Right renal pelvis (tissue), 4 donors: Measurements from ENCODE around the gene FANCI. TPM values are rescaled to one million over a fixed set of nuclear protein-coding genes. Genes with fewer than 3 reads are reported as not detected.

ENCODE experiments used
- DNase-seq, 4 donors: peaks; one replicate each; pipeline ENCODE4 v3.0.0-alpha.2; 2013; ENCODE audit warnings: low read depth in 4 of 4, low spot score in 3 of 4, missing footprints in 1 of 4
- polyA plus RNA-seq, 4 donors: library from polyadenylated mRNA; unstranded; fragments of 120-200 nt; gene quantifications; one replicate each; pipeline ENCODE4 v1.2.1, GENCODE V29; 2013; ENCODE audit not compliant: insufficient read length in 4 of 4

Gene FANCI
- polyA plus RNA-seq, 4 donors, result 32.0 to 38.5 (median 35.1) TPM

- DNase-seq, result no peak
These were observed 115.9 kb downstream of the FANCI start for GRCh38 chr15:89359471-89360293.

DNA sequence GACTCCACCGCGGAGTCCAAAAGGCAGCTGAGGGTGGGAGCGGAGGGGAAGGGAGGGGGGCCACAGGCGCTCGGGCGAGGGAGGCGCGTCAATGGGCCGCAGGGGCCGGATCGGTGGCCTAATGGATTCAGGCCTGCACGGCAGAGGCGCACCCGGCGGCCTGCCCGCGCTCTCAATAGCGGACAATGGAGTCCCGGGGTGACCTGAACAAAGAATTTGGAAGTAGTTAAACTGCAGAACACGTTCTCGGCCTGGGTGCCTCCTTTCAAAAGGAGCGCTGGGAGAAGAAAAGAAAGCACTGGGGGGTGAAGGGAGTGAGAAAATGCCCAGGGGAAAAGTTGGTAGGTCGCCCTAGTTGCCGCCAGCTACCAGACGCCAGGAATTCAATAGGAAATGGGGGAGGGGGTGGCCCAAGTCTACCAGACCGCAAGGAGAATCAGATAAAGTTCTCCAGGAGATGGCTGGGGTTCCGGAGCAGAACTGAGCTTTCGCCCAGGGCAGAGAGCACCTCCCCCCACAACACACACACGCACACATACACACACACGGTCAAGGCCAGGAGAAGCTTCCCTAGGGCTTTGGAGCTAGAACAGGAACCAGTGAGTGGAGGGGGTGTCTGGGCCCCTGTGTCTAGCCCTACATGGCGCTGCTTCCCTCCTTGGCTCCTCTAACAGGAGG lies 116.7 kb downstream of the FANCI start:
- DNase-seq, result no peak

DNA sequence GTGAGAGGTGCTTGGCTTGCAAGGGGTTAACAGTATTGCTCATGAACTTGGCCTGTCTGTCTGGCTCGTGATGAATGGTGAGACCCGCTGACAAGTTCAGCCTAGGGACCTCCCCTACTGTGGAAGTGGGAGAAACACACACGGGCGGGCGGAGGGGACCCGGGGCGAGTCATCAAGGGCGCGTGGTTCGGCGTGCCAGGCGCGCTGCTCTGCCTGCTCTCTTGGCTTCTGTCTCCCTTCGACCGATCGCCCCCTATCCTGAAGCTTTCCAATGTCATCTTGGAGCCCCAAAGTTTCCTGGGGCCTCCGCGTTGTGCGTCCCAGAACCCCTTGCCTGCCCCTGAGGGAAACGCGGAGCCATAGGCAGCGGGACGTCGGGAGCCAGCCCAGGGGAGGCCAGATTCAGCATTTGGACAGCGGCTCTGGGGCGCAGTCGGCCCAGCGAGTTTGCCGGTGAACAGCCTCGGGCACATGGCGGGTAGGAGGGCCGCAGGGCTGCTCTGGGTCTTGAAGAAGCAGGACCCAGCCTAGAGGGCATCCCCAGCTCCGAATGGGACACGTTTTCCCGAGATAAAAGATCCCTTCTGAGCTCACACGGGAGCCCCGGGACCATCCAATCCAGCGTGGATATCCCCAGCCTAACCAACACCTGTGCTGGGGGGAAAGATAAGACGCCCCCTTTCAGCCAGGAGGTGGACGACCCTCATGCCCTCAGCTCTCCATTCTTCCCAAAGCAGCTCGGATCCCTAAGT lies 117.8 kb downstream of the FANCI start:
- DNase-seq, result peak in 3 of 4 donors; percentile 56 to 75 (median 62)

GRCh38 chr15:89362203-89363101 lies 118.7 kb downstream of the FANCI start:
- no peak for DNase-seq

- DNase-seq, result no peak
These were observed 119.4 kb downstream of the FANCI start for GRCh38 chr15:89363133-89363532.

DNA sequence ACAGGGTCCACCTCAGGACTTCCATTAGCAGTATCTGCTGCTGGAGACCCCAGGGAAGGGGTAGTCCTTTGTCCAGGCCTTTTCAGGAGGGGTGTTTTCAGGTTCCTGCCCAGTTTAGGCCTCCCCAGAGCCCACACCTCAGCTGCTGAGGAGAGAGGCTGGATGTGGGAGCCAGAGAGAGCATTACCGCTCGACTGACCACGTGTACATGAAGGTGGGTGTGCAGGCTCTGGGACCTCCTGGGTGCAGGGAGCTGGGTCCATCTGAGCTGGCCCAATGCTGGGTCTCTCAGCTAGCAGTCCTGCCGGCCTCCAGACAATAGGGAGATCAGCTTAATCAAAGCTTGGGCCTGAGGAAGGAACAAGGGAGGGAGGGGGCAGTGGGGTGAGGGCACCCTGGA lies 120.0 kb downstream of the FANCI start:
- no peak for DNase-seq

- DNase-seq, result no peak
These were observed 120.6 kb downstream of the FANCI start for GRCh38 chr15:89364341-89364740.

DNA sequence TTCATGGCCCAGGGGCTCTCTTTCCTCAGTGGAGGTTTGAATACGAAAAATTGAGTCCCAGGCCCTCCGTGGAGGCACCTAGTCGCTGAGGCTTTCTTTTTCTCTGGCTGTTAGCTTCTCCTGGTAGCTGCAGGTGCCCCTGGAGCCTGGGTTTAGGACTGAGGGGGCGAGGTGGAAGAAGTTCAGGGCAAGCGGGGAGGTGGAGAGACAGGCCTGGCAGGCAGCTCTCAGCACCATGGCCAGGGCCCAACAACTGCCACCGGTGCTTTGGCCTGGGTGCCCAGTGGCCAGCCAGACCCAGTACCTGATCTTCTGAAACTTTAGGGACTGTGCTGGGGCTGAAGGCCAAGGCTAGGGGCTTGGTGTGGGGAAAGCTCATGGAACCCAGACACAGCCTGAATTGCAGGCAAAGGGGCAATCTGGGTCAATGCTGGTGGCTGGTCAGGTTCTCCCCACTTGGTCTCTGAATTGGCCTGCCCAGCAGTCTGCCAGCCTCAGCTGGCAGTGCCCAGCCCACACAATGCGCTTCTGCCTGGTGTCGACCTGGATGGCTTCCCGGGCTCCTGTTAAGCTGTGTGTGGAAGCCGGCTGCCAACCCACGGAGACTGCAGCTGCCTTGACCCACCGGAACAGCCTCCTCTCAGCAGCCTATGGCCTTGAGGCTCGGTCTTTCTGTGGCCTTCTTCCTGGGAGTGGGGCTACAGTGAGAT lies 121.1 kb downstream of the FANCI start:
- no peak for DNase-seq

- no peak for DNase-seq
These were observed 121.8 kb downstream of the FANCI start for GRCh38 chr15:89365462-89366065.

Other genes with a start within 250 kb of the FANCI start
- gene ABHD2, start 155.5 kb upstream of the FANCI start, polyA plus RNA-seq, result 10 to 100 TPM; 30.4 to 35.8 (median 32.3) TPM
- not detected for gene RLBP1, start 22.4 kb upstream of the FANCI start, polyA plus RNA-seq
- 10 to 100 TPM; 49.9 to 56.6 (median 52.0) TPM for gene POLG, start 90.8 kb downstream of the FANCI start, polyA plus RNA-seq